Liver (tissue), 9 donors: ENCODE results near the gene NFATC4. TPM values are rescaled to one million over a fixed set of nuclear protein-coding genes. Genes with fewer than 3 reads are reported as not detected.

Experiments
- DNase-seq: peaks from one replicate; pipeline ENCODE4 v3.0.0-alpha.2; 2017; ENCODE audit warnings: low spot score
- H3K27ac ChIP-seq, 2 donors: one replicate each; pipeline ENCODE4 v1.7.0; 2013; ENCODE audit warnings: inconsistent platforms in 2 of 2, low read length in 2 of 2, control low read depth in 1 of 2, low read depth in 1 of 2, mild to moderate bottlenecking in 1 of 2
- H3K27me3 ChIP-seq, 4 donors: one replicate each; pipeline versions ENCODE4 v1.6.1 to v1.7.0; 2013; ENCODE audit warnings: low read length in 3 of 4, inconsistent platforms in 1 of 4, mild to moderate bottlenecking in 1 of 4, moderate library complexity in 1 of 4; ENCODE audit not compliant: control insufficient read depth in 4 of 4, insufficient read depth in 4 of 4
- H3K36me3 ChIP-seq, 4 donors: one replicate each; pipeline versions ENCODE4 v1.6.1 to v1.7.0; 2013; ENCODE audit warnings: low read length in 3 of 4, mild to moderate bottlenecking in 3 of 4, low read depth in 1 of 4, moderate library complexity in 1 of 4; ENCODE audit not compliant: control insufficient read depth in 4 of 4, insufficient read depth in 3 of 4
- H3K4me1 ChIP-seq, 4 donors: one replicate each; pipeline versions ENCODE4 v1.6.1 to v1.7.0; 2013; ENCODE audit warnings: low read length in 3 of 4, mild to moderate bottlenecking in 3 of 4, moderate library complexity in 1 of 4; ENCODE audit not compliant: control insufficient read depth in 4 of 4, insufficient read depth in 4 of 4
- H3K4me3 ChIP-seq, 3 donors: one replicate each; pipeline versions ENCODE4 v1.6.1 to v1.7.0; 2013; ENCODE audit warnings: low read length in 3 of 3, control low read depth in 1 of 3, low read depth in 1 of 3, mild to moderate bottlenecking in 1 of 3
- H3K9ac ChIP-seq, 2 donors: one replicate each; pipeline ENCODE4 v1.7.0; 2013; ENCODE audit warnings: low read length in 2 of 2, mild to moderate bottlenecking in 2 of 2, moderate library complexity in 2 of 2, control low read depth in 1 of 2, low read depth in 1 of 2
- H3K9me3 ChIP-seq, 4 donors: one replicate each; pipeline versions ENCODE4 v1.6.1 to v1.7.0; 2013; ENCODE audit warnings: low read length in 3 of 4; ENCODE audit not compliant: control insufficient read depth in 4 of 4
- EGR1 ChIP-seq, 2 donors: IDR thresholded peaks; 2 replicates each; pipeline ENCODE4 v1.6.1; 2016 to 2018; ENCODE audit warnings: antibody characterized with exemption in 2 of 2, low read depth in 2 of 2
- FOXA1 ChIP-seq: IDR thresholded peaks from 2 replicates; pipeline ENCODE4 v1.6.1; 2016; ENCODE audit warnings: antibody characterized with exemption
- FOXA2 ChIP-seq: IDR thresholded peaks from 2 replicates; pipeline ENCODE4 v1.6.1; 2016; ENCODE audit warnings: antibody characterized with exemption
- HNF4G ChIP-seq: IDR thresholded peaks from 2 replicates; pipeline ENCODE4 v1.6.1; 2016; ENCODE audit warnings: antibody characterized with exemption
- JUND ChIP-seq, 2 donors: IDR thresholded peaks; 2 replicates each; pipeline ENCODE4 v1.6.1; 2016; ENCODE audit warnings: antibody characterized with exemption in 2 of 2
- NR2F2 ChIP-seq: IDR thresholded peaks from 2 replicates; pipeline ENCODE4 v1.6.1; 2016; ENCODE audit warnings: antibody characterized with exemption
- TAF1 ChIP-seq: conservative IDR thresholded peaks from 2 replicates; pipeline ENCODE4 v1.6.1; 2016; ENCODE audit warnings: antibody characterized with exemption, mild to moderate bottlenecking
- ZBTB33 ChIP-seq: IDR thresholded peaks from 2 replicates; pipeline ENCODE4 v1.6.1; 2016; ENCODE audit warnings: antibody characterized with exemption
- WGBS: extraction: QIAGEN DNeasy Blood & Tissue Kit; methylation state at CpG from one replicate; pipeline ENCODE4 v1.1.7; 2013; 5-methylcytosine and 5-hydroxymethylcytosine counted together
- polyA plus RNA-seq, 2 donors: library from polyadenylated mRNA; stranded (reverse) in 1 of 2; unstranded in 1 of 2; fragments of 200-250 nt in 1 of 2; fragments of >200 nt in 1 of 2; fragmentation: Nextera tagmentation in 1 of 2; extraction: Ambion mirVana in 1 of 2; gene quantifications; one replicate each; pipeline versions ENCODE4 v1.2.1 to v1.2.3, GENCODE V29; 2013 to 2015
- total RNA-seq, 2 donors: library from RNA; depleted of rRNA; stranded (reverse); fragments of >200 nt; gene quantifications; one replicate each; pipeline ENCODE4 v1.2.3, GENCODE V29; 2014
- TF ChIP-seq, protein P1 (sequence below): fragments of 150-350 bp; IDR thresholded peaks from 2 replicates; pipeline ENCODE4 v1.5.1; 2017; ENCODE audit warnings: improper control_type of control experiment, low read depth, low read length; ENCODE audit not compliant: missing input control
- TF ChIP-seq, protein P2 (sequence below): IDR thresholded peaks from 2 replicates; pipeline ENCODE4 v1.6.1; 2016; ENCODE audit warnings: antibody characterized with exemption
- TF ChIP-seq, protein P3 (sequence below): IDR thresholded peaks from 2 replicates; pipeline ENCODE4 v1.6.1; 2016; ENCODE audit warnings: antibody characterized with exemption, mild to moderate bottlenecking
- TF ChIP-seq, protein P4 (sequence below): IDR thresholded peaks from 2 replicates; pipeline ENCODE4 v1.6.1; 2016; ENCODE audit warnings: antibody characterized with exemption
- donor health status: healthy.
- donor health status: healthy.
- donor health status: healthy.
- donor health status: healthy.
- donor health status: healthy.

NFATC4 gene
- total and polyA plus RNA-seq, 4 donors = 1.0 to 3.6 (median 1.8) TPM

DNA sequence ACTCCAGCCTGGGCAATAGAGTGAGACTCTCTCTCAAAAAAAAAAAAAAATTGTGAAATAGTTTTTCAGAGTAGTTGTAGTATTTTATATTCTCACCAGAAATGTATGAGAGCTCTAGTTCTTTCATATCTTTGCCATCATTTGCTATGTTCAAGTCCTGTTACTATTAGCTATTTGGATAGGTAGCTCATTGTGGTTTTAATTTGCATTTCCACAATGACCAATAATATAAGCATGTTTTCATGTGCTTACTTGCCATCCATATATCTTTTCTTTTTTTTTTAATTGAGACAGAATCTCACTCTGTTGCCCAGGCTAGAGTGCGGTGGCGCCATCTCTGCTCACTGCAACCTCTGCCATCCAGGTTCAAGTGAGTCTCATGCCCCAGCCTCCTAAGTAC lies 19.8 kb upstream of the NFATC4 start (continued):
- TF ChIP-seq ZBTB33 (no peak), HNF4G (no peak)
- TF ChIP-seq, protein P1, sequence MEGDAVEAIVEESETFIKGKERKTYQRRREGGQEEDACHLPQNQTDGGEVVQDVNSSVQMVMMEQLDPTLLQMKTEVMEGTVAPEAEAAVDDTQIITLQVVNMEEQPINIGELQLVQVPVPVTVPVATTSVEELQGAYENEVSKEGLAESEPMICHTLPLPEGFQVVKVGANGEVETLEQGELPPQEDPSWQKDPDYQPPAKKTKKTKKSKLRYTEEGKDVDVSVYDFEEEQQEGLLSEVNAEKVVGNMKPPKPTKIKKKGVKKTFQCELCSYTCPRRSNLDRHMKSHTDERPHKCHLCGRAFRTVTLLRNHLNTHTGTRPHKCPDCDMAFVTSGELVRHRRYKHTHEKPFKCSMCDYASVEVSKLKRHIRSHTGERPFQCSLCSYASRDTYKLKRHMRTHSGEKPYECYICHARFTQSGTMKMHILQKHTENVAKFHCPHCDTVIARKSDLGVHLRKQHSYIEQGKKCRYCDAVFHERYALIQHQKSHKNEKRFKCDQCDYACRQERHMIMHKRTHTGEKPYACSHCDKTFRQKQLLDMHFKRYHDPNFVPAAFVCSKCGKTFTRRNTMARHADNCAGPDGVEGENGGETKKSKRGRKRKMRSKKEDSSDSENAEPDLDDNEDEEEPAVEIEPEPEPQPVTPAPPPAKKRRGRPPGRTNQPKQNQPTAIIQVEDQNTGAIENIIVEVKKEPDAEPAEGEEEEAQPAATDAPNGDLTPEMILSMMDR = no peak

DNA sequence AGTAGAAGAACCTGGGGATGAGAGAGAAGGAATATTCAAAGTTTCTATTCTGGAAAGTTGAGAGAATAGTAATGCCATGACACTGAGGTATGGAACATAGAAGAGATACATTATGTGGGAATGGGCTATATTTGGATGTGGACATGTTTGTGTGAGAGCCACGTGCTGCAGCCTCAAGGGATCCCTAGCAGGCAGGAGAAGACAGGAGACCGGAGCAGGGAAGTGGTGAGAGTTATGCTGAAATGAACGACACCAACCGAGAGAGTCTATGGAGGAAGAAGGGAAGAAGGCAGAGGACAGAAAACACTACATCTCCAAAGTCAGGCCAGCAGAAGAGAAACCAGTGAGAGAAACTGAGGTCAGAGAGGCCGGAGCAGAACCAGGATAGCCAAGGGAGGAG lies 18.2 kb upstream of the NFATC4 start:
- no peak overlapping the region for H3K4me3 ChIP-seq
- no peak overlapping the region for H3K27ac ChIP-seq
- peaks cover 0 to 6% (median 2%) of the 10 kb centered on the region in 4 donors for H3K4me1 ChIP-seq
- no peak overlapping the region for H3K9ac ChIP-seq
- H3K9me3 ChIP-seq = no peaks in the 10 kb centered on the region
- H3K27me3 ChIP-seq = no peaks in the 10 kb centered on the region
- WGBS = 88% methylated on average over 5 of the region's 5 CpGs
- TF ChIP-seq, protein P2, sequence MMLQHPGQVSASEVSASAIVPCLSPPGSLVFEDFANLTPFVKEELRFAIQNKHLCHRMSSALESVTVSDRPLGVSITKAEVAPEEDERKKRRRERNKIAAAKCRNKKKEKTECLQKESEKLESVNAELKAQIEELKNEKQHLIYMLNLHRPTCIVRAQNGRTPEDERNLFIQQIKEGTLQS = no peak
- no peak for TF ChIP-seq NR2F2
- no peak for TF ChIP-seq FOXA1
- TF ChIP-seq FOXA2 = no peak
- TF ChIP-seq, protein P3, sequence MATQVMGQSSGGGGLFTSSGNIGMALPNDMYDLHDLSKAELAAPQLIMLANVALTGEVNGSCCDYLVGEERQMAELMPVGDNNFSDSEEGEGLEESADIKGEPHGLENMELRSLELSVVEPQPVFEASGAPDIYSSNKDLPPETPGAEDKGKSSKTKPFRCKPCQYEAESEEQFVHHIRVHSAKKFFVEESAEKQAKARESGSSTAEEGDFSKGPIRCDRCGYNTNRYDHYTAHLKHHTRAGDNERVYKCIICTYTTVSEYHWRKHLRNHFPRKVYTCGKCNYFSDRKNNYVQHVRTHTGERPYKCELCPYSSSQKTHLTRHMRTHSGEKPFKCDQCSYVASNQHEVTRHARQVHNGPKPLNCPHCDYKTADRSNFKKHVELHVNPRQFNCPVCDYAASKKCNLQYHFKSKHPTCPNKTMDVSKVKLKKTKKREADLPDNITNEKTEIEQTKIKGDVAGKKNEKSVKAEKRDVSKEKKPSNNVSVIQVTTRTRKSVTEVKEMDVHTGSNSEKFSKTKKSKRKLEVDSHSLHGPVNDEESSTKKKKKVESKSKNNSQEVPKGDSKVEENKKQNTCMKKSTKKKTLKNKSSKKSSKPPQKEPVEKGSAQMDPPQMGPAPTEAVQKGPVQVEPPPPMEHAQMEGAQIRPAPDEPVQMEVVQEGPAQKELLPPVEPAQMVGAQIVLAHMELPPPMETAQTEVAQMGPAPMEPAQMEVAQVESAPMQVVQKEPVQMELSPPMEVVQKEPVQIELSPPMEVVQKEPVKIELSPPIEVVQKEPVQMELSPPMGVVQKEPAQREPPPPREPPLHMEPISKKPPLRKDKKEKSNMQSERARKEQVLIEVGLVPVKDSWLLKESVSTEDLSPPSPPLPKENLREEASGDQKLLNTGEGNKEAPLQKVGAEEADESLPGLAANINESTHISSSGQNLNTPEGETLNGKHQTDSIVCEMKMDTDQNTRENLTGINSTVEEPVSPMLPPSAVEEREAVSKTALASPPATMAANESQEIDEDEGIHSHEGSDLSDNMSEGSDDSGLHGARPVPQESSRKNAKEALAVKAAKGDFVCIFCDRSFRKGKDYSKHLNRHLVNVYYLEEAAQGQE = no peak
- TF ChIP-seq EGR1 (IDR thresholded peaks at IDR 0.05; ENCODE audit: low read depth in 2 of 2) = no peak
- no peak for DNase-seq
- H3K36me3 ChIP-seq = no peaks in the 10 kb centered on the region

- H3K4me3 ChIP-seq = no peak overlapping the region
Measured at GRCh38 chr14:24351517-24351916, 16.5 kb upstream of the NFATC4 start.

More at GRCh38 chr14:24351517-24351916, 16.5 kb upstream of the NFATC4 start:
- H3K4me1 ChIP-seq = peaks cover 0 to 6% (median 2%) of the 10 kb centered on the region in 4 donors
- TF ChIP-seq HNF4G (no peak), TAF1 (no peak), NR2F2 (no peak), JUND (IDR thresholded peaks at IDR 0.05) (no peak), EGR1 (IDR thresholded peaks at IDR 0.05; ENCODE audit: low read depth in 2 of 2) (no peak), FOXA2 (no peak)
- TF ChIP-seq, protein P3 = no peak
- TF ChIP-seq, protein P4, sequence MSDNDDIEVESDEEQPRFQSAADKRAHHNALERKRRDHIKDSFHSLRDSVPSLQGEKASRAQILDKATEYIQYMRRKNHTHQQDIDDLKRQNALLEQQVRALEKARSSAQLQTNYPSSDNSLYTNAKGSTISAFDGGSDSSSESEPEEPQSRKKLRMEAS = no peak
- TF ChIP-seq, protein P1 = no peak
- no peaks in the 10 kb centered on the region for H3K27me3 ChIP-seq
- no peaks in the 10 kb centered on the region for H3K36me3 ChIP-seq
- DNase-seq = no peak
- WGBS = 48% methylated on average over 4 of the region's 4 CpGs
- no peaks in the 10 kb centered on the region for H3K9me3 ChIP-seq
- no peak overlapping the region for H3K27ac ChIP-seq
- H3K9ac ChIP-seq = no peak overlapping the region
